ENCODE data around the gene GJC1.
"Not testable (repeated sequence)": the region's sequence is repeated elsewhere in the genome, so short reads cannot be mapped to it uniquely, and the experiment has no call there.

Gene GJC1

DNA sequence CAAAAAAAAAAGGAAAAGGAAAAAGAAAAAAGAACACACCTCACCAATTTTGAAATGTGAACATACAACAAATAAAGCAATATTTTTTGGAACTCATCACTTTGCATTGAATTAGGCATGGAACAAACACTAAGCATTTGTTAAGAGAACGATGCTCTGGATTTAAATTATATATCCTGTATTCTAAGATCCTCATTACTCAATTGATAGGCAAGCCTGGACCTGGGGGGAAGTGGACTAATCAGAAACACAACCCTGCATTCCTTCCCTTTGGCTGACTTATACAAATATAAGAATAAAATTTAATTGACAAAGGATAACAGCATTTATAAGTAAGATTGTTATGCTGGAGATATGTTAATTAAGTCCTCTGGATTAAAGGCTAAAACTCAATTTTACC, 2.2 kb downstream of the GJC1 start:
- TF ChIP-seq, protein P1, sequence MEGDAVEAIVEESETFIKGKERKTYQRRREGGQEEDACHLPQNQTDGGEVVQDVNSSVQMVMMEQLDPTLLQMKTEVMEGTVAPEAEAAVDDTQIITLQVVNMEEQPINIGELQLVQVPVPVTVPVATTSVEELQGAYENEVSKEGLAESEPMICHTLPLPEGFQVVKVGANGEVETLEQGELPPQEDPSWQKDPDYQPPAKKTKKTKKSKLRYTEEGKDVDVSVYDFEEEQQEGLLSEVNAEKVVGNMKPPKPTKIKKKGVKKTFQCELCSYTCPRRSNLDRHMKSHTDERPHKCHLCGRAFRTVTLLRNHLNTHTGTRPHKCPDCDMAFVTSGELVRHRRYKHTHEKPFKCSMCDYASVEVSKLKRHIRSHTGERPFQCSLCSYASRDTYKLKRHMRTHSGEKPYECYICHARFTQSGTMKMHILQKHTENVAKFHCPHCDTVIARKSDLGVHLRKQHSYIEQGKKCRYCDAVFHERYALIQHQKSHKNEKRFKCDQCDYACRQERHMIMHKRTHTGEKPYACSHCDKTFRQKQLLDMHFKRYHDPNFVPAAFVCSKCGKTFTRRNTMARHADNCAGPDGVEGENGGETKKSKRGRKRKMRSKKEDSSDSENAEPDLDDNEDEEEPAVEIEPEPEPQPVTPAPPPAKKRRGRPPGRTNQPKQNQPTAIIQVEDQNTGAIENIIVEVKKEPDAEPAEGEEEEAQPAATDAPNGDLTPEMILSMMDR (IDR thresholded peaks at IDR 0.05; ENCODE audit: low read depth, low read length), result no peak
- peak overlapping the region; percentile 86 for H3K4me3 ChIP-seq (ENCODE audit: low read depth, low read length)
- in situ Hi-C loops (cut with HindIII; ENCODE audit: low sequenced_read_pairs), result no loop called here
- no peak for DNase-seq (ENCODE audit: low read depth, low spot score)

GRCh38 chr17:44826123-44826790, 3.8 kb downstream of the GJC1 start:
- DNase-seq (ENCODE audit: low read depth, low spot score), result peak; percentile 19
- in situ Hi-C loops (cut with HindIII; ENCODE audit: low sequenced_read_pairs), result no loop called here
- H3K4me3 ChIP-seq (ENCODE audit: low read depth, low read length), result no peak overlapping the region
- TF ChIP-seq, protein P1 (IDR thresholded peaks at IDR 0.05; ENCODE audit: low read depth, low read length), result no peak

- in situ Hi-C loops (cut with HindIII; ENCODE audit: low sequenced_read_pairs); H3K4me3 ChIP-seq (ENCODE audit: low read depth, low read length); DNase-seq (ENCODE audit: low read depth, low spot score): not testable (repeated sequence)
These were observed 4.9 kb downstream of the GJC1 start for GRCh38 chr17:44825236-44825635.

DNA sequence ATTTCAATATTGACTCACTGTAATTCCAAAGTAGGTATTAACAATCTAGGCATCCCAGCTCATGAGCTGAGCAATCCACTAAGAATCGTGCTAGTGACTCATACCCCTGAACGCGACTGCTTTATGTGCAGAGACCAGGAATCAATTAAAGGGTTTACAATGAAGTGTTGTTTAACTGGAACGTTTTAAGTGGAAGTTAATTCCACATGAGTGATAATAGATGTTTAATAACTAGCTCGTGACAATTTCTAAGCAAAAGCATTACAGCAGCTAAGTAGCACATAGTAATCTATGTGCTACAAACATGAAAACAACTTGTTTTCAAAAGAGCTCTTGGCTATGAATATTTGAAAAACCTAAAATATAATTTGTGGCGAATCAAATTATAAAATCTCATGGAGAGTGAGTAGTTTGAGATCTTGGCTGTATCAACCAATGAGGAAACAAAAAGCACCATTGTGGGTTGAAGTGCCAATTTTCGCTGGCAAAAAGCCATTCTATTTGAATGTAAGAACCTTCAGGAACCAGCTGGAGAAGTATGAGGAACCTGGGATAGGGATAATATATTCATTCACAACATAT, 9.4 kb downstream of the GJC1 start:
- in situ Hi-C loops (cut with HindIII; ENCODE audit: low sequenced_read_pairs), result no loop called here
- peak; percentile 90 for DNase-seq (ENCODE audit: low read depth, low spot score)
- H3K4me3 ChIP-seq (ENCODE audit: low read depth, low read length), result no peak overlapping the region
- TF ChIP-seq, protein P1 (IDR thresholded peaks at IDR 0.05; ENCODE audit: low read depth, low read length), result no peak

GRCh38 chr17:44818508-44818907, 11.6 kb downstream of the GJC1 start:
- in situ Hi-C loops (cut with HindIII; ENCODE audit: low sequenced_read_pairs); H3K4me3 ChIP-seq (ENCODE audit: low read depth, low read length); DNase-seq (ENCODE audit: low read depth, low spot score): not testable (repeated sequence)

GRCh38 chr17:44812263-44812662, 17.8 kb downstream of the GJC1 start:
- no peak for DNase-seq (ENCODE audit: low read depth, low spot score)
- TF ChIP-seq, protein P1 (IDR thresholded peaks at IDR 0.05; ENCODE audit: low read depth, low read length), result no peak
- no peak overlapping the region for H3K4me3 ChIP-seq (ENCODE audit: low read depth, low read length)
- in situ Hi-C loops (cut with HindIII; ENCODE audit: low sequenced_read_pairs), result no loop called here

- in situ Hi-C loops (cut with HindIII; ENCODE audit: low sequenced_read_pairs); DNase-seq (ENCODE audit: low read depth, low spot score): not testable (repeated sequence)
These were observed 21.3 kb downstream of the GJC1 start for GRCh38 chr17:44808656-44809388.

DNA sequence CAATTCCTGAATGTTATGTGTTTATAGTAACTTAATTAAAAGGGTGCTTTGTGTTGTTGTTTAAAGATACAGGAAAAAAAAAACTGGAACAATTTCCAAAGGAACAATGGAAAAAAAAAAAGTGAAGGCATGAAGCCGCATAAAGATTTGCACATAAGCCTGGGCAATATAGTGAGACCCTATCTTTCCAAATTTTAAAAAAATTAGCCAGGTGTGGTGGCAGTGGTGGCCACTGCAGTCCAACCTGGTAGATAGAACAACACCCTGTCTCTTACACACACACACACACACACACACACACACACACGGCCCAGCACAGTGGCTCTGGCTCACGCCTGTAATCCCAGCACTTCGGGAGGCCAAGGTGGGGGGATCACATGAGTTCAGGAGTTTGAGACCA, 21.9 kb downstream of the GJC1 start:
- no peak for DNase-seq (ENCODE audit: low read depth, low spot score)
- TF ChIP-seq, protein P1 (IDR thresholded peaks at IDR 0.05; ENCODE audit: low read depth, low read length), result no peak
- in situ Hi-C loops (cut with HindIII; ENCODE audit: low sequenced_read_pairs), result no loop called here
- H3K4me3 ChIP-seq (ENCODE audit: low read depth, low read length), result no peak overlapping the region

More at GRCh38 chr17:44808656-44809388, 21.3 kb downstream of the GJC1 start:
- not testable (repeated sequence) for H3K4me3 ChIP-seq (ENCODE audit: low read depth, low read length)

Data from astrocyte of the spinal cord (primary cell).